Liver (tissue), 9 donors: ENCODE measurements around the gene ERBB2. TPM values are rescaled to one million over a fixed set of nuclear protein-coding genes. Genes with fewer than 3 reads are reported as not detected.

Experiments used
- DNase-seq: peaks from one replicate; pipeline ENCODE4 v3.0.0-alpha.2; 2017; ENCODE audit warnings: low spot score
- H3K27ac ChIP-seq, 2 donors: one replicate each; pipeline ENCODE4 v1.7.0; 2013; ENCODE audit warnings: inconsistent platforms in 2 of 2, low read length in 2 of 2, control low read depth in 1 of 2, low read depth in 1 of 2, mild to moderate bottlenecking in 1 of 2
- H3K27me3 ChIP-seq, 4 donors: one replicate each; pipeline versions ENCODE4 v1.6.1 to v1.7.0; 2013; ENCODE audit warnings: low read length in 3 of 4, inconsistent platforms in 1 of 4, mild to moderate bottlenecking in 1 of 4, moderate library complexity in 1 of 4; ENCODE audit not compliant: control insufficient read depth in 4 of 4, insufficient read depth in 4 of 4
- H3K36me3 ChIP-seq, 4 donors: one replicate each; pipeline versions ENCODE4 v1.6.1 to v1.7.0; 2013; ENCODE audit warnings: low read length in 3 of 4, mild to moderate bottlenecking in 3 of 4, low read depth in 1 of 4, moderate library complexity in 1 of 4; ENCODE audit not compliant: control insufficient read depth in 4 of 4, insufficient read depth in 3 of 4
- H3K4me1 ChIP-seq, 4 donors: one replicate each; pipeline versions ENCODE4 v1.6.1 to v1.7.0; 2013; ENCODE audit warnings: low read length in 3 of 4, mild to moderate bottlenecking in 3 of 4, moderate library complexity in 1 of 4; ENCODE audit not compliant: control insufficient read depth in 4 of 4, insufficient read depth in 4 of 4
- H3K4me3 ChIP-seq, 3 donors: one replicate each; pipeline versions ENCODE4 v1.6.1 to v1.7.0; 2013; ENCODE audit warnings: low read length in 3 of 3, control low read depth in 1 of 3, low read depth in 1 of 3, mild to moderate bottlenecking in 1 of 3
- H3K9ac ChIP-seq, 2 donors: one replicate each; pipeline ENCODE4 v1.7.0; 2013; ENCODE audit warnings: low read length in 2 of 2, mild to moderate bottlenecking in 2 of 2, moderate library complexity in 2 of 2, control low read depth in 1 of 2, low read depth in 1 of 2
- H3K9me3 ChIP-seq, 4 donors: one replicate each; pipeline versions ENCODE4 v1.6.1 to v1.7.0; 2013; ENCODE audit warnings: low read length in 3 of 4; ENCODE audit not compliant: control insufficient read depth in 4 of 4
- ATF3 ChIP-seq: IDR thresholded peaks from 2 replicates; pipeline ENCODE4 v1.6.1; 2016; ENCODE audit warnings: antibody characterized with exemption
- EGR1 ChIP-seq, 2 donors: IDR thresholded peaks; 2 replicates each; pipeline ENCODE4 v1.6.1; 2016 to 2018; ENCODE audit warnings: antibody characterized with exemption in 2 of 2, low read depth in 2 of 2
- FOXA2 ChIP-seq: IDR thresholded peaks from 2 replicates; pipeline ENCODE4 v1.6.1; 2016; ENCODE audit warnings: antibody characterized with exemption
- GABPA ChIP-seq, 2 donors: IDR thresholded peaks in 1 of 2; conservative IDR thresholded peaks in 1 of 2; 2 replicates each; pipeline ENCODE4 v1.6.1; 2016; ENCODE audit warnings: antibody characterized with exemption in 2 of 2, mild to moderate bottlenecking in 1 of 2, moderate library complexity in 1 of 2
- HNF4G ChIP-seq: IDR thresholded peaks from 2 replicates; pipeline ENCODE4 v1.6.1; 2016; ENCODE audit warnings: antibody characterized with exemption
- JUND ChIP-seq, 2 donors: IDR thresholded peaks; 2 replicates each; pipeline ENCODE4 v1.6.1; 2016; ENCODE audit warnings: antibody characterized with exemption in 2 of 2
- MAX ChIP-seq: IDR thresholded peaks from 2 replicates; pipeline ENCODE4 v1.6.1; 2016; ENCODE audit warnings: antibody characterized with exemption
- NR2F2 ChIP-seq: IDR thresholded peaks from 2 replicates; pipeline ENCODE4 v1.6.1; 2016; ENCODE audit warnings: antibody characterized with exemption
- RAD21 ChIP-seq, 2 donors: IDR thresholded peaks; 2 replicates each; pipeline ENCODE4 v1.6.1; 2016; ENCODE audit warnings: antibody characterized with exemption in 2 of 2, mild to moderate bottlenecking in 2 of 2
- TAF1 ChIP-seq: conservative IDR thresholded peaks from 2 replicates; pipeline ENCODE4 v1.6.1; 2016; ENCODE audit warnings: antibody characterized with exemption, mild to moderate bottlenecking
- YY1 ChIP-seq: IDR thresholded peaks from 2 replicates; pipeline ENCODE4 v1.6.1; 2016; ENCODE audit warnings: antibody characterized with exemption, mild to moderate bottlenecking
- WGBS: extraction: QIAGEN DNeasy Blood & Tissue Kit; methylation state at CpG from one replicate; pipeline ENCODE4 v1.1.7; 2013; 5-methylcytosine and 5-hydroxymethylcytosine counted together
- polyA plus RNA-seq, 2 donors: library from polyadenylated mRNA; stranded (reverse) in 1 of 2; unstranded in 1 of 2; fragments of 200-250 nt in 1 of 2; fragments of >200 nt in 1 of 2; fragmentation: Nextera tagmentation in 1 of 2; extraction: Ambion mirVana in 1 of 2; gene quantifications; one replicate each; pipeline versions ENCODE4 v1.2.1 to v1.2.3, GENCODE V29; 2013 to 2015
- total RNA-seq, 2 donors: library from RNA; depleted of rRNA; stranded (reverse); fragments of >200 nt; gene quantifications; one replicate each; pipeline ENCODE4 v1.2.3, GENCODE V29; 2014
- TF ChIP-seq, protein P1 (sequence below): fragments of 150-350 bp; IDR thresholded peaks from 2 replicates; pipeline ENCODE4 v1.5.1; 2017; ENCODE audit warnings: improper control_type of control experiment, low read depth, low read length; ENCODE audit not compliant: missing input control
- TF ChIP-seq, protein P2 (sequence below): IDR thresholded peaks from 2 replicates; pipeline ENCODE4 v1.6.1; 2016; ENCODE audit warnings: antibody characterized with exemption
- donor health status: healthy.
- donor health status: healthy.
- donor health status: healthy.
- donor health status: healthy.
- donor health status: healthy.

The ERBB2 gene
- total and polyA plus RNA-seq, 4 donors = 4.7 to 28.8 (median 15.7) TPM

- no peak overlapping the region for H3K9ac ChIP-seq
- H3K27ac ChIP-seq = no peak overlapping the region
- 73% methylated on average over 4 of the region's 4 CpGs for whole genome bisulfite sequencing
Measured at GRCh38 chr17:39670746-39671145, 29.1 kb upstream of the ERBB2 start.

DNA sequence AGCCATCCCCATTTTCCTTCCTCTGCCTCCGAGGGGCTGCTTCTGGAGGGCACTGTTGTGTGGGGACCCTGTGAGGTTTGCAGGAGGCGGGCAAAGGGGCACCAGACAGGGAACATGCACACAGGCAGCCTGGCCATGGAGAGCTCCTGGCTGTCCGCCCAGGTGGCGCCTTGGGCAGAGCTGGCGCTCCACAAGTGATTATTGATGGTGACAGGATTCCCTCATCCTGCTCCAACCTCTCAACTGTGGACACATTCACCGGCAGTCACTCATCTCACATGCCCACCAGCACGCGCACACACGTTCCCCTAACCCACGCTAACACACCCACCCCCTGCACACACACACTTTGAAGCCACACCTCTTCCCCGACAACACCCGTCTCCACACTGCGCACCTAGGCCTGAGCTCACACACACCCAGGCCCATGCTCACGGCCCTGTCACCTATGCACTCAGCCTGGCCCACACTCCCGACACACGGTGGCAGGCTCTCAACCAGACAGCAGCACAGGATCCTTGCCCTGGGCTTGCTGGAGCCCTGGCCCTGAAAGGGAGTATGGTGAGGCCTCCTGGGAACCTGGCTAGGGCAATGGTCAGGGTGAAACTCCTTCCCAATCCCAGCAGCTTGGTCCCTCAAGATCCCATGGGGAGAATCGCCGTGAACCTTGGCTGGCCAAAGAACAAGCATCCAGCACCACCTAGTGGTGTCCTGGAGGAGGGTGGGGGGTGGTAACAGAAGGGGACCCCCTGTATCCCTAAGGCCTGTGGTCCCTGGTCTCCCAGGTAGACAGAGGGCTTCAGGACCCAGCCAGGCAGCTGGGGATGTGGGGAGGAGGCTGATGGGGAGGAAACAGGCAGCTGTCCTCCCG is 28.0 kb upstream of the ERBB2 start:
- H3K9me3 ChIP-seq = no peaks in the 10 kb centered on the region
- 50% methylated on average over 19 of the region's 19 CpGs for WGBS
- TF ChIP-seq HNF4G (no peak), EGR1 (IDR thresholded peaks at IDR 0.05; ENCODE audit: low read depth in 2 of 2) (no peak), RAD21 (IDR thresholded peaks at IDR 0.05) (peak; percentile 80)
- TF ChIP-seq, protein P1, sequence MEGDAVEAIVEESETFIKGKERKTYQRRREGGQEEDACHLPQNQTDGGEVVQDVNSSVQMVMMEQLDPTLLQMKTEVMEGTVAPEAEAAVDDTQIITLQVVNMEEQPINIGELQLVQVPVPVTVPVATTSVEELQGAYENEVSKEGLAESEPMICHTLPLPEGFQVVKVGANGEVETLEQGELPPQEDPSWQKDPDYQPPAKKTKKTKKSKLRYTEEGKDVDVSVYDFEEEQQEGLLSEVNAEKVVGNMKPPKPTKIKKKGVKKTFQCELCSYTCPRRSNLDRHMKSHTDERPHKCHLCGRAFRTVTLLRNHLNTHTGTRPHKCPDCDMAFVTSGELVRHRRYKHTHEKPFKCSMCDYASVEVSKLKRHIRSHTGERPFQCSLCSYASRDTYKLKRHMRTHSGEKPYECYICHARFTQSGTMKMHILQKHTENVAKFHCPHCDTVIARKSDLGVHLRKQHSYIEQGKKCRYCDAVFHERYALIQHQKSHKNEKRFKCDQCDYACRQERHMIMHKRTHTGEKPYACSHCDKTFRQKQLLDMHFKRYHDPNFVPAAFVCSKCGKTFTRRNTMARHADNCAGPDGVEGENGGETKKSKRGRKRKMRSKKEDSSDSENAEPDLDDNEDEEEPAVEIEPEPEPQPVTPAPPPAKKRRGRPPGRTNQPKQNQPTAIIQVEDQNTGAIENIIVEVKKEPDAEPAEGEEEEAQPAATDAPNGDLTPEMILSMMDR = peak; percentile 39
- H3K27me3 ChIP-seq = no peaks in the 10 kb centered on the region
- no peak overlapping the region for H3K4me3 ChIP-seq
- H3K4me1 ChIP-seq = peaks cover 6 to 20% (median 15%) of the 10 kb centered on the region in 4 donors
- DNase-seq = no peak
- H3K36me3 ChIP-seq = no peaks in the 10 kb centered on the region
- no peak overlapping the region for H3K27ac ChIP-seq
- no peak overlapping the region for H3K9ac ChIP-seq

More at GRCh38 chr17:39670746-39671145, 29.1 kb upstream of the ERBB2 start:
- no peak overlapping the region for H3K4me3 ChIP-seq
- no peaks in the 10 kb centered on the region for H3K27me3 ChIP-seq
- TF ChIP-seq, protein P2, sequence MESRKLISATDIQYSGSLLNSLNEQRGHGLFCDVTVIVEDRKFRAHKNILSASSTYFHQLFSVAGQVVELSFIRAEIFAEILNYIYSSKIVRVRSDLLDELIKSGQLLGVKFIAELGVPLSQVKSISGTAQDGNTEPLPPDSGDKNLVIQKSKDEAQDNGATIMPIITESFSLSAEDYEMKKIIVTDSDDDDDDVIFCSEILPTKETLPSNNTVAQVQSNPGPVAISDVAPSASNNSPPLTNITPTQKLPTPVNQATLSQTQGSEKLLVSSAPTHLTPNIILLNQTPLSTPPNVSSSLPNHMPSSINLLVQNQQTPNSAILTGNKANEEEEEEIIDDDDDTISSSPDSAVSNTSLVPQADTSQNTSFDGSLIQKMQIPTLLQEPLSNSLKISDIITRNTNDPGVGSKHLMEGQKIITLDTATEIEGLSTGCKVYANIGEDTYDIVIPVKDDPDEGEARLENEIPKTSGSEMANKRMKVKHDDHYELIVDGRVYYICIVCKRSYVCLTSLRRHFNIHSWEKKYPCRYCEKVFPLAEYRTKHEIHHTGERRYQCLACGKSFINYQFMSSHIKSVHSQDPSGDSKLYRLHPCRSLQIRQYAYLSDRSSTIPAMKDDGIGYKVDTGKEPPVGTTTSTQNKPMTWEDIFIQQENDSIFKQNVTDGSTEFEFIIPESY = no peak
- TF ChIP-seq, protein P1 = no peak
- TF ChIP-seq YY1 (no peak), FOXA2 (no peak), TAF1 (no peak), GABPA (IDR thresholded peaks at IDR 0.05 in 1 of 2, conservative IDR thresholded peaks at IDR 0.05 in 1 of 2) (no peak), MAX (no peak), ATF3 (no peak), JUND (IDR thresholded peaks at IDR 0.05) (no peak), RAD21 (IDR thresholded peaks at IDR 0.05) (no peak), NR2F2 (no peak)
- no peak for DNase-seq
- no peaks in the 10 kb centered on the region for H3K36me3 ChIP-seq
- no peaks in the 10 kb centered on the region for H3K9me3 ChIP-seq
- H3K4me1 ChIP-seq = peaks cover 17 to 31% (median 23%) of the 10 kb centered on the region in 4 donors
